Activated naive CD8-positive, alpha-beta T cell treated with anti-CD3 and anti-CD28 coated beads for 36 hours (primary cell): Measurements from ENCODE around the gene SEC24B. TPM values are rescaled to one million over a fixed set of nuclear protein-coding genes. Genes with fewer than 3 reads are reported as not detected.
"Not testable (repeated sequence)": the region's sequence is repeated elsewhere in the genome, so short reads cannot be mapped to it uniquely, and the experiment has no call there.

Source experiments
- DNase-seq: peaks from one replicate; pipeline ENCODE4 v3.0.0; 2021
- H3K27ac Mint-ChIP-seq: one replicate; pipeline ENCODE4 v1.8.0; 2022; ENCODE audit warnings: mild to moderate bottlenecking, moderate library complexity, mixed read lengths
- H3K27me3 Mint-ChIP-seq: one replicate; pipeline ENCODE4 v1.8.0; 2022; ENCODE audit warnings: mild to moderate bottlenecking, mixed read lengths
- H3K36me3 Mint-ChIP-seq: one replicate; pipeline ENCODE4 v1.8.0; 2021; ENCODE audit warnings: mild to moderate bottlenecking, mixed read lengths
- H3K4me1 Mint-ChIP-seq: one replicate; pipeline ENCODE4 v1.8.0; 2021; ENCODE audit warnings: mixed read lengths
- H3K4me3 Mint-ChIP-seq: one replicate; pipeline ENCODE4 v1.8.0; 2022; ENCODE audit warnings: mild to moderate bottlenecking, moderate library complexity, mixed read lengths
- H3K9me3 Mint-ChIP-seq: one replicate; pipeline ENCODE4 v1.8.0; 2022; ENCODE audit warnings: mixed read lengths
- total RNA-seq, 2 experiments: library from RNA; stranded (reverse); gene quantifications; one replicate each; pipeline ENCODE4 v1.2.3, GENCODE V29; 2021

Gene SEC24B
- total RNA-seq, 2 experiments from 2014 or later, result 22.9 to 23.9 TPM

DNA sequence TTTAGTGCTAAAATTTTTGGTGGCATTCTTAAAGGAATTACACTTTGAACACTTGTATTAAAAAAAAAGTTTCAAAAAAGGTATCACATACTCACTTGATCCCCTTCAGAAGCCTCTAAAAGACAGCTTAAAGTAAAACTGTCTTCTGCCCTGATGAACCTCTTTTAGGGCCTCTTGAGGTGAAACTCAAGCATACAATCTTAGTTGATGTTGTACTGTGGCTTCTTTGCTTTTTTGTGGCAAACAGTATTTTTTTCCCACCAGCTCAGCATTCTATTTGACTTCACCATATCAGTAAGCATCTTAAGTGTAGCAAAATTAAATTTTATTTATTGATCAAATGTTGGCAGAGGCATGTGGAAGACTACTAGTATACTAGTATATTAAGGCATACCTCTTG lies 13.7 kb downstream of the SEC24B start:
- H3K36me3 Mint-ChIP-seq, result peaks cover 50% of the 10 kb centered on the region
- peak overlapping the region; percentile 27 for H3K27ac Mint-ChIP-seq
- H3K4me1 Mint-ChIP-seq, result peaks cover 50% of the 10 kb centered on the region
- H3K4me3 Mint-ChIP-seq, result no peak overlapping the region
- H3K27me3 Mint-ChIP-seq, result no peaks in the 10 kb centered on the region
- no peaks in the 10 kb centered on the region for H3K9me3 Mint-ChIP-seq
- no peak for DNase-seq

DNA sequence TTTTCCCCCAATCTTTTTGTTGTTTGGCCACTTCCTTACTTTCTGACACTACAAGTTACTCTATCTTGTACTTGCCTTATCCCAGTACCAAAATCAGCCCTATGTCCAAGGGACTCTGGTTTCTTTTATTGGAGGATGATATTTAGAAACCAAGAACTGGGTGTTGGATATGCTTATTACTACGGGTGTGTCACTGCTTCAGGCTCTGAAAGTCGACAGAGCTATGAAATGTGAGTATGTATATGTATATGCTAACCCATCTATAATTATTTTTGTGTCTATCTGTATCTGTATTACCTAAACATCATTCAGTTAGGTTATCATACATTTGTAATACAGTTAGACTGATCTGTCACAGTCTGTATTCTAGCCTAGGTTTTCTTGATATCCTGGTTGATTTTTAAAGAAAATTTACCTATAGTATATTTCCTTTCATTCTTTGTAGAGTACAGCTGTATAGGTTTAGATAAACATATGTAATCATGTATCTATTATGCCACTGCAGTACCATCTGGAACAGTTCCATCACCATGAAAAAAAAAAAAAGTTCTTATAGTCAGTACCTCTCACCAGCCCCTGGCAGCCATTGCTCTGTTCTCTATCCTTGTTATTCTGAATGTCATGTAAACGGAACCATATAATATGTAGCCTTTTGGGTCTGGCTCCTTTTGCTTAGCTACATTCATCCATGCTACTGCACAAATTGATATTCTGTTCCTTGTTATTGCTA lies 18.1 kb downstream of the SEC24B start:
- Mint-ChIP-seq H3K4me3 (no peak overlapping the region), H3K27ac (no peak overlapping the region), H3K4me1 (peaks cover 37% of the 10 kb centered on the region), H3K9me3 (peaks cover 2% of the 10 kb centered on the region), H3K36me3 (peaks cover 49% of the 10 kb centered on the region), H3K27me3 (no peaks in the 10 kb centered on the region)
- no peak for DNase-seq

GRCh38 chr4:109453110-109453509 lies 19.5 kb downstream of the SEC24B start:
- Mint-ChIP-seq H3K4me1 (peaks cover 31% of the 10 kb centered on the region), H3K36me3 (peaks cover 52% of the 10 kb centered on the region)
- not testable (repeated sequence) for H3K9me3 Mint-ChIP-seq, DNase-seq, H3K27me3 Mint-ChIP-seq, H3K27ac Mint-ChIP-seq, H3K4me3 Mint-ChIP-seq

- peaks cover 15% of the 10 kb centered on the region for H3K4me1 Mint-ChIP-seq
Measured at GRCh38 chr4:109462297-109462696, 28.7 kb downstream of the SEC24B start.

GRCh38 chr4:109462802-109463201 lies 29.2 kb downstream of the SEC24B start:
- H3K9me3 Mint-ChIP-seq, result no peaks in the 10 kb centered on the region
- H3K27ac Mint-ChIP-seq, result no peak overlapping the region
- H3K27me3 Mint-ChIP-seq, result no peaks in the 10 kb centered on the region
- H3K4me1 Mint-ChIP-seq, result peaks cover 15% of the 10 kb centered on the region
- H3K36me3 Mint-ChIP-seq, result peaks cover 24% of the 10 kb centered on the region
- no peak for DNase-seq
- H3K4me3 Mint-ChIP-seq, result no peak overlapping the region

More at GRCh38 chr4:109462297-109462696, 28.7 kb downstream of the SEC24B start:
- Mint-ChIP-seq H3K4me3 (no peak overlapping the region), H3K9me3 (no peaks in the 10 kb centered on the region), H3K27ac (no peak overlapping the region), H3K27me3 (no peaks in the 10 kb centered on the region), H3K36me3 (peaks cover 27% of the 10 kb centered on the region)
- no peak for DNase-seq

DNA sequence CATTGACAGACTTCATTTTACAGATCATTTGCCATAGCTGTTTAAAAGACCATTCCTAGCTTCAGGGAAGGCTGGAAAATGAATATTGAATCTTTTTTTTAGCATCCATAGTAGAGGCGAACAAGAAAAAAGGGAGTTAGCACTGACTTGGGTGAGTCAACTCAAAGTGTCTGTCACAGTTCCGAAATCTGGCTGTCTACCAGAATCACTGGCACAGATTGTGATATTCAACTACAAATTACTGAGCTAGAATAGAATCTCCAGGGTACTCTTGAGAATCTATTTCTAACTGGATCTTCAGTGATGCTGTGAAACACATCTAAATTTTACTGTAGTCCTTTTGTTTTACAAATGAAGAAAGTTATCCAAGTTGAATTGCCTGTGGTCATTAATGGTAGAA lies 31.5 kb downstream of the SEC24B start:
- H3K27me3 Mint-ChIP-seq, result no peaks in the 10 kb centered on the region

DNA sequence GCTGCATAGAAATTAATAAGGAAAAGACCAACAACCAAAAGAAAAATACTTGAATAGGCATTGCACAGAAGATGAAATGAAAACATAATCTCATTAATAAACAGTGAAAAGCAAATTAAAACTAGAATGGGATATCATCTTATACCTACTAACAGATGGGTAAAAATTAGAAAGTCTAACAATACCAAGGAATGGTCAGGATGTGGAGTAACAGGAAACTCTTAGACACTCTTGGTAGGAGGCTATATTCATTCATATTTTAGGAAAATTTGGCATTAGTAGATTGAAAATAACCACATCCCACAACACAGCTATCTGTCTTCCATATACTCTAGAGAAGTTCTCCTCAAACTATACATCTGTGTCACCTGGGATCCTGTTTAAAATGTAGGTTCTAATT lies 36.3 kb downstream of the SEC24B start:
- Mint-ChIP-seq H3K36me3 (peaks cover 28% of the 10 kb centered on the region), H3K4me3 (no peak overlapping the region), H3K27ac (no peak overlapping the region), H3K4me1 (peaks cover 45% of the 10 kb centered on the region), H3K27me3 (no peaks in the 10 kb centered on the region), H3K9me3 (no peaks in the 10 kb centered on the region)
- no peak for DNase-seq

More for the DNA sequence above, 31.5 kb downstream of the SEC24B start:
- Mint-ChIP-seq H3K4me1 (peaks cover 25% of the 10 kb centered on the region), H3K4me3 (no peak overlapping the region), H3K36me3 (peaks cover 24% of the 10 kb centered on the region), H3K27ac (no peak overlapping the region), H3K9me3 (no peaks in the 10 kb centered on the region)
- DNase-seq, result no peak

GRCh38 chr4:109472343-109472761 lies 38.7 kb downstream of the SEC24B start:
- H3K36me3 Mint-ChIP-seq, result peaks cover 30% of the 10 kb centered on the region
- no peaks in the 10 kb centered on the region for H3K9me3 Mint-ChIP-seq
- H3K4me3 Mint-ChIP-seq, result no peak overlapping the region
- peaks cover 44% of the 10 kb centered on the region for H3K4me1 Mint-ChIP-seq
- no peak for DNase-seq
- H3K27ac Mint-ChIP-seq, result no peak overlapping the region
- H3K27me3 Mint-ChIP-seq, result no peaks in the 10 kb centered on the region

DNA sequence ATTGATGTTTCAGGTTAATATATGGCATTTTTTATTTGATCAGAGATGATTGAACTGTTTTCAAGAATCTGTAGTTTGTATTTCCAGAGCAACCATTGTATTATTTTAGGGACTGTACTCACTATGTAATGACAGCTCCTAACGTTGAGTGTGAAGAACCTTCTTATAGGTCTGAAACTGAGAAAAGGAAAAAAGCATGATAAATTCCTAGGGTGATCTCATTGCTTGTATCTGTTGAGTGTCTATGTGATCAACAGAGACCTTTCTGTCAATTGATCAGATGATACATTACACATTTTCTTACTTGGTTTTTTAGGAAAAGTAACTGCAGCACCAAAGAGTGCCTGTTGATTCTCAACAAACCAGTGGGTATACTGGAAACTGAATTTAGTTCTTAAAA lies 40.2 kb downstream of the SEC24B start:
- Mint-ChIP-seq H3K27me3 (no peaks in the 10 kb centered on the region), H3K27ac (peak overlapping the region; percentile 64), H3K4me1 (peaks cover 38% of the 10 kb centered on the region), H3K36me3 (peaks cover 23% of the 10 kb centered on the region), H3K4me3 (no peak overlapping the region), H3K9me3 (no peaks in the 10 kb centered on the region)
- DNase-seq, result no peak

DNA sequence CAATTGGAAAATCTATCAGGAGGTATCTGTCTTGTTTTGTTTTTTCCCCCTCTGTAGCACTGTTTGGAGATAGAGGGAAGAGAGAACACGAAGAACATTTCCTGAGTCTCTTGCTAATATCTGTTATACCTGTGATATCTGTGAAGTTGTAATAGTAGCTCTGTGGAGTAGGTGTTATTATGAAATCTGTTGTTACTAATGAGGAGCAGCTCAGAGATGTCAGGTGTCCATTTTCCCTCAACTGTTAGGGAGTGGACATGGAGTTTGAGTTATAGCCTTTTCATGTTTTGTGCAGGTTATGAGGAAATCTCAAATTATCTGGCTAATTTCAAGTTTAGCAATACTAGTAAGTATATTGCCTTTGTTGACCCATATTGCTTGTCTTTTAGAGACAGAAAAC lies 52.4 kb downstream of the SEC24B start:
- DNase-seq, result no peak
- no peak overlapping the region for H3K27ac Mint-ChIP-seq
- no peaks in the 10 kb centered on the region for H3K9me3 Mint-ChIP-seq
- peaks cover 17% of the 10 kb centered on the region for H3K36me3 Mint-ChIP-seq
- no peak overlapping the region for H3K4me3 Mint-ChIP-seq
- H3K4me1 Mint-ChIP-seq, result peaks cover 11% of the 10 kb centered on the region
- no peaks in the 10 kb centered on the region for H3K27me3 Mint-ChIP-seq

DNA sequence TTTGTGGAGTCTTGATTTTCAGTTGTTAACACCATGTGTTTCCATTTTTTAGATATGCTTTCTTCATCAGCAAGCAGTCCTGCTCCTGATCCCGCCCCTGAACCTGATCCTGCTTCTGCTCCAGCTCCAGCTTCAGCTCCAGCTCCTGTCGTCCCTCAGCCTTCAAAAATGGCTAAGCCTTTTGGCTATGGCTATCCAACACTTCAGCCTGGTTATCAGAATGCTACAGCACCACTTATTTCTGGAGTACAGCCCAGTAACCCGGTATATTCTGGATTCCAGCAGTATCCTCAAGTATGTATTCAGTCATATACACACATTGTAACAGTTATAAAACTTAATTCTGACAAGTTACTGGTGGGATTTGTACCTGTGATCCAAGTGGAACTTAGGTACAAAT lies 60.9 kb downstream of the SEC24B start:
- no peaks in the 10 kb centered on the region for H3K27me3 Mint-ChIP-seq
- no peak overlapping the region for H3K4me3 Mint-ChIP-seq
- H3K4me1 Mint-ChIP-seq, result peaks cover 5% of the 10 kb centered on the region
- H3K36me3 Mint-ChIP-seq, result peaks cover 39% of the 10 kb centered on the region
- no peak for DNase-seq
- no peaks in the 10 kb centered on the region for H3K9me3 Mint-ChIP-seq
- H3K27ac Mint-ChIP-seq, result no peak overlapping the region

GRCh38 chr4:109495514-109495913 lies 61.9 kb downstream of the SEC24B start:
- Mint-ChIP-seq H3K4me1 (peaks cover 5% of the 10 kb centered on the region), H3K9me3 (no peaks in the 10 kb centered on the region), H3K27me3 (no peaks in the 10 kb centered on the region), H3K27ac (no peak overlapping the region), H3K4me3 (no peak overlapping the region), H3K36me3 (peaks cover 40% of the 10 kb centered on the region)
- no peak for DNase-seq

DNA sequence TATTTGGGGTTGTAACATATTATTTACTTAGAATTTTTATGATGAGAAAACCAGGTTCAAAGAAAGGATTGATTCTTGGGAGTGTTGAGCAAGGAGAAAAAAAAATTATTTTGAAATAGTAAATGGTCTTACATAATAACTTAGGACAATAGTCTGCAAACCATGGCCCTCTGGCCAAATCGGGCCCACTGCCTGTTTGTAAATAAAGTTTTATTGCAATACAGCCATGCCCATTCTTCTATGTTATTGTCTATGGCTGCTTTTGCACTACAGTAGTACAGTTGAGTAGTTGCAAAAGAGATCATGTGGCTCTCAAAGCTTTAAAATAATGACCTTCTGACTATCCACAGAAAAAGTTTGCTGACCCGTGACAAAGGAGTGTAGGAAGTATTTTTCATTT lies 63.3 kb downstream of the SEC24B start:
- Mint-ChIP-seq H3K36me3 (peaks cover 37% of the 10 kb centered on the region), H3K4me1 (peaks cover 4% of the 10 kb centered on the region), H3K9me3 (no peaks in the 10 kb centered on the region), H3K27ac (no peak overlapping the region), H3K27me3 (no peaks in the 10 kb centered on the region), H3K4me3 (no peak overlapping the region)
- no peak for DNase-seq

DNA sequence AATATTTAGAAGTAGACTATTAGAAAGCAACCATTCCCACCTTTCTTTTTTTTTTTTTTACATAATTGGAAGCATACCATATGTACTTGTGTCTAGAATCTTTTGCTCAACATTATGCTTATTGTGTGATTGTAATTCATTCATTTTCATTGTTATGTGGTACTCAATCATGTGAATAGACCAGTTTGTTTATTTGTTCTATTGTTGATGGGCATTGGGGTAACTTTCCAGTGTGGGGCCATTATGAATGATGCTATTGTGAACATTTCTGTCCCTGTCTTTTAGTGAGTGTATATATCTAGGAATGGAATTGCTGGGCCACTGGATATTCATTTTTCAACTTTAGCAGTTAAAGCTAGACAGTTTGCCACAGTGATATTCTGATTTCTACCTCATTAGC lies 63.9 kb downstream of the SEC24B start:
- H3K4me1 Mint-ChIP-seq, result peaks cover 4% of the 10 kb centered on the region
- H3K36me3 Mint-ChIP-seq, result peaks cover 37% of the 10 kb centered on the region
- DNase-seq, result no peak
- H3K27ac Mint-ChIP-seq, result peak overlapping the region; percentile 28
- H3K27me3 Mint-ChIP-seq, result no peaks in the 10 kb centered on the region
- H3K9me3 Mint-ChIP-seq, result no peaks in the 10 kb centered on the region
- H3K4me3 Mint-ChIP-seq, result no peak overlapping the region

GRCh38 chr4:109499513-109499912 lies 65.9 kb downstream of the SEC24B start:
- H3K9me3 Mint-ChIP-seq, result no peaks in the 10 kb centered on the region
- H3K27me3 Mint-ChIP-seq, result no peaks in the 10 kb centered on the region
- no peak for DNase-seq
- no peak overlapping the region for H3K27ac Mint-ChIP-seq
- peaks cover 3% of the 10 kb centered on the region for H3K4me1 Mint-ChIP-seq
- H3K36me3 Mint-ChIP-seq, result peaks cover 33% of the 10 kb centered on the region
- H3K4me3 Mint-ChIP-seq, result no peak overlapping the region

GRCh38 chr4:109506890-109507289 lies 73.3 kb downstream of the SEC24B start:
- H3K27ac Mint-ChIP-seq, result no peak overlapping the region
- no peaks in the 10 kb centered on the region for H3K9me3 Mint-ChIP-seq
- H3K27me3 Mint-ChIP-seq, result no peaks in the 10 kb centered on the region
- H3K4me1 Mint-ChIP-seq, result no peaks in the 10 kb centered on the region
- DNase-seq, result no peak
- peaks cover 19% of the 10 kb centered on the region for H3K36me3 Mint-ChIP-seq
- no peak overlapping the region for H3K4me3 Mint-ChIP-seq
